ES-I3 (cell line): Measurements from ENCODE around the gene TRPV4.

Experiments used
- H3K36me3 ChIP-seq: 2 replicates; pipeline ENCODE4 v1.6.1; 2013; ENCODE audit warnings: mild to moderate bottlenecking, low read length, control low read depth, moderate library complexity; ENCODE audit not compliant: insufficient read depth
- H3K4me1 ChIP-seq: 2 replicates; pipeline ENCODE4 v1.6.1; 2013; ENCODE audit warnings: mild to moderate bottlenecking, control low read depth, low read length; ENCODE audit not compliant: insufficient read depth
- H3K9ac ChIP-seq: 2 replicates; pipeline ENCODE4 v1.6.1; 2013; ENCODE audit warnings: low read depth, mild to moderate bottlenecking, low read length, moderate library complexity
- H3K9me3 ChIP-seq: 2 replicates; pipeline ENCODE4 v1.6.1; 2013; ENCODE audit warnings: mild to moderate bottlenecking, low read length, moderate library complexity; ENCODE audit not compliant: control insufficient read depth, insufficient read depth

TRPV4 gene

GRCh38 chr12:109765446-109765810, 67.8 kb downstream of the TRPV4 start:
- Histone ChIP-seq H3K36me3 (no peaks in the 10 kb centered on the region), H3K9me3 (no peaks in the 10 kb centered on the region), H3K4me1 (no peaks in the 10 kb centered on the region), H3K9ac (no peak overlapping the region)

- H3K9me3 ChIP-seq, result no peaks in the 10 kb centered on the region
- H3K36me3 ChIP-seq, result no peaks in the 10 kb centered on the region
- H3K9ac ChIP-seq, result no peak overlapping the region
- H3K4me1 ChIP-seq, result 0 out of 2 replicates have a peak, but pooled peaks cover 1% of the 10 kb centered on the region
Measured at GRCh38 chr12:109764776-109765445, 68.3 kb downstream of the TRPV4 start.

- Histone ChIP-seq H3K9ac (no peak overlapping the region), H3K36me3 (no peaks in the 10 kb centered on the region), H3K9me3 (no peaks in the 10 kb centered on the region), H3K4me1 (0 out of 2 replicates have a peak, but pooled peaks cover 4% of the 10 kb centered on the region)
Measured at GRCh38 chr12:109764123-109764522, 69.1 kb downstream of the TRPV4 start.

GRCh38 chr12:109763201-109763841, 69.9 kb downstream of the TRPV4 start:
- peaks cover 11% of the 10 kb centered on the region; the same call in 1 of the 2 replicates for H3K4me1 ChIP-seq
- H3K9me3 ChIP-seq, result no peaks in the 10 kb centered on the region
- no peak overlapping the region for H3K9ac ChIP-seq
- H3K36me3 ChIP-seq, result no peaks in the 10 kb centered on the region

- Histone ChIP-seq H3K4me1 (peaks cover 14% of the 10 kb centered on the region; the same call in 1 of the 2 replicates), H3K36me3 (no peaks in the 10 kb centered on the region), H3K9ac (no peak overlapping the region), H3K9me3 (no peaks in the 10 kb centered on the region)
Measured at GRCh38 chr12:109762673-109763191, 70.5 kb downstream of the TRPV4 start.

GRCh38 chr12:109762071-109762672, 71.0 kb downstream of the TRPV4 start:
- H3K36me3 ChIP-seq, result no peaks in the 10 kb centered on the region

GRCh38 chr12:109760930-109761921, 72.0 kb downstream of the TRPV4 start:
- no peak overlapping the region for H3K9ac ChIP-seq
- peaks cover 14% of the 10 kb centered on the region; the same call in 1 of the 2 replicates for H3K4me1 ChIP-seq
- H3K36me3 ChIP-seq, result no peaks in the 10 kb centered on the region
- H3K9me3 ChIP-seq, result peaks cover 6% of the 10 kb centered on the region; the same call in 1 of the 2 replicates

More at GRCh38 chr12:109762071-109762672, 71.0 kb downstream of the TRPV4 start:
- peaks cover 14% of the 10 kb centered on the region; the same call in 1 of the 2 replicates for H3K4me1 ChIP-seq
- H3K9ac ChIP-seq, result no peak overlapping the region
- no peaks in the 10 kb centered on the region for H3K9me3 ChIP-seq

GRCh38 chr12:109760031-109760929, 72.9 kb downstream of the TRPV4 start:
- H3K36me3 ChIP-seq, result no peaks in the 10 kb centered on the region
- H3K4me1 ChIP-seq, result peaks cover 14% of the 10 kb centered on the region; the same call in 1 of the 2 replicates
- H3K9me3 ChIP-seq, result peaks cover 9% of the 10 kb centered on the region; the same call in 1 of the 2 replicates
- H3K9ac ChIP-seq, result no peak overlapping the region

- peaks cover 14% of the 10 kb centered on the region; the same call in 1 of the 2 replicates for H3K4me1 ChIP-seq
- H3K9ac ChIP-seq, result no peak overlapping the region
- H3K36me3 ChIP-seq, result no peaks in the 10 kb centered on the region
- peaks cover 9% of the 10 kb centered on the region; the same call in 1 of the 2 replicates for H3K9me3 ChIP-seq
Measured at GRCh38 chr12:109759595-109759994, 73.6 kb downstream of the TRPV4 start.

GRCh38 chr12:109758426-109759420, 74.5 kb downstream of the TRPV4 start:
- Histone ChIP-seq H3K4me1 (peaks cover 14% of the 10 kb centered on the region; the same call in 1 of the 2 replicates), H3K36me3 (no peaks in the 10 kb centered on the region), H3K9ac (no peak overlapping the region), H3K9me3 (peaks cover 9% of the 10 kb centered on the region; the same call in 1 of the 2 replicates)

- H3K9me3 ChIP-seq, result peaks cover 9% of the 10 kb centered on the region; the same call in 1 of the 2 replicates
- no peak overlapping the region for H3K9ac ChIP-seq
- H3K4me1 ChIP-seq, result peaks cover 14% of the 10 kb centered on the region; the same call in 1 of the 2 replicates
- H3K36me3 ChIP-seq, result no peaks in the 10 kb centered on the region
Measured at GRCh38 chr12:109757671-109758265, 75.4 kb downstream of the TRPV4 start.
